Liver (tissue), 3 donors: Measurements from ENCODE around the gene OOSP2.

ENCODE experiments used
- FOXA1 ChIP-seq: IDR thresholded peaks from 2 replicates; pipeline ENCODE4 v1.6.1; 2016; ENCODE audit warnings: antibody characterized with exemption
- GABPA ChIP-seq, 2 donors: IDR thresholded peaks in 1 of 2; conservative IDR thresholded peaks in 1 of 2; 2 replicates each; pipeline ENCODE4 v1.6.1; 2016; ENCODE audit warnings: antibody characterized with exemption in 2 of 2, mild to moderate bottlenecking in 1 of 2, moderate library complexity in 1 of 2
- HNF4G ChIP-seq: IDR thresholded peaks from 2 replicates; pipeline ENCODE4 v1.6.1; 2016; ENCODE audit warnings: antibody characterized with exemption
- JUND ChIP-seq, 2 donors: IDR thresholded peaks; 2 replicates each; pipeline ENCODE4 v1.6.1; 2016; ENCODE audit warnings: antibody characterized with exemption in 2 of 2
- RAD21 ChIP-seq, 2 donors: IDR thresholded peaks; 2 replicates each; pipeline ENCODE4 v1.6.1; 2016; ENCODE audit warnings: antibody characterized with exemption in 2 of 2, mild to moderate bottlenecking in 2 of 2
- SP1 ChIP-seq: IDR thresholded peaks from 2 replicates; pipeline ENCODE4 v1.6.1; 2018; ENCODE audit warnings: antibody characterized with exemption, mild to moderate bottlenecking
- TAF1 ChIP-seq: conservative IDR thresholded peaks from 2 replicates; pipeline ENCODE4 v1.6.1; 2016; ENCODE audit warnings: antibody characterized with exemption, mild to moderate bottlenecking
- YY1 ChIP-seq: IDR thresholded peaks from 2 replicates; pipeline ENCODE4 v1.6.1; 2016; ENCODE audit warnings: antibody characterized with exemption, mild to moderate bottlenecking
- TF ChIP-seq, protein P1 (sequence below): IDR thresholded peaks from 2 replicates; pipeline ENCODE4 v1.6.1; 2016; ENCODE audit warnings: antibody characterized with exemption
- TF ChIP-seq, protein P2 (sequence below): IDR thresholded peaks from 2 replicates; pipeline ENCODE4 v1.6.1; 2016; ENCODE audit warnings: antibody characterized with exemption, mild to moderate bottlenecking
- TF ChIP-seq, protein P3 (sequence below): fragments of 150-350 bp; IDR thresholded peaks from 2 replicates; pipeline ENCODE4 v1.5.1; 2017; ENCODE audit warnings: improper control_type of control experiment, low read depth, low read length; ENCODE audit not compliant: missing input control
- TF ChIP-seq, protein P4 (sequence below): IDR thresholded peaks from 2 replicates; pipeline ENCODE4 v1.6.1; 2016; ENCODE audit warnings: antibody characterized with exemption
- TF ChIP-seq, protein P5 (sequence below): IDR thresholded peaks from 2 replicates; pipeline ENCODE4 v1.6.1; 2016; ENCODE audit warnings: antibody characterized with exemption
- donor health status: healthy.
- donor health status: healthy.

DNA sequence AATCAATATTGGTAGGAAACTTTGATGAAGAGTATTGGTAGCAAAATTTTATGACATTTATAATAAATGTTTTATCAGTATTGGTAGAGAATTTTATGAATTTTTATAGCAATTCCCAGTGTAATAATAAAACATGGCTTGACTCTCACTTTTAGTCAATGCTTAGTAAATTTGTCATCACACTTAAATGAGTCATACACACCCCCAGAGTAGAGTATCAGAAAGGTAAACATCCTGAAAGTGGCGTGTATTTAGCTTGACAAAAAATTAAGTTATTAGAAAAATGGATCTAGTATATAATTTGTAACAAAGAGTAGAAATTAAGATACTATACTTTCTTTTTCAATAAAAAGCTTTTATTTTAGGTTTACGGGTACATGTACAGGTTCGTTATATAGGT is 18.8 kb downstream of the OOSP2 start:
- TF ChIP-seq, protein P1, sequence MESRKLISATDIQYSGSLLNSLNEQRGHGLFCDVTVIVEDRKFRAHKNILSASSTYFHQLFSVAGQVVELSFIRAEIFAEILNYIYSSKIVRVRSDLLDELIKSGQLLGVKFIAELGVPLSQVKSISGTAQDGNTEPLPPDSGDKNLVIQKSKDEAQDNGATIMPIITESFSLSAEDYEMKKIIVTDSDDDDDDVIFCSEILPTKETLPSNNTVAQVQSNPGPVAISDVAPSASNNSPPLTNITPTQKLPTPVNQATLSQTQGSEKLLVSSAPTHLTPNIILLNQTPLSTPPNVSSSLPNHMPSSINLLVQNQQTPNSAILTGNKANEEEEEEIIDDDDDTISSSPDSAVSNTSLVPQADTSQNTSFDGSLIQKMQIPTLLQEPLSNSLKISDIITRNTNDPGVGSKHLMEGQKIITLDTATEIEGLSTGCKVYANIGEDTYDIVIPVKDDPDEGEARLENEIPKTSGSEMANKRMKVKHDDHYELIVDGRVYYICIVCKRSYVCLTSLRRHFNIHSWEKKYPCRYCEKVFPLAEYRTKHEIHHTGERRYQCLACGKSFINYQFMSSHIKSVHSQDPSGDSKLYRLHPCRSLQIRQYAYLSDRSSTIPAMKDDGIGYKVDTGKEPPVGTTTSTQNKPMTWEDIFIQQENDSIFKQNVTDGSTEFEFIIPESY, result no peak
- TF ChIP-seq, protein P2, sequence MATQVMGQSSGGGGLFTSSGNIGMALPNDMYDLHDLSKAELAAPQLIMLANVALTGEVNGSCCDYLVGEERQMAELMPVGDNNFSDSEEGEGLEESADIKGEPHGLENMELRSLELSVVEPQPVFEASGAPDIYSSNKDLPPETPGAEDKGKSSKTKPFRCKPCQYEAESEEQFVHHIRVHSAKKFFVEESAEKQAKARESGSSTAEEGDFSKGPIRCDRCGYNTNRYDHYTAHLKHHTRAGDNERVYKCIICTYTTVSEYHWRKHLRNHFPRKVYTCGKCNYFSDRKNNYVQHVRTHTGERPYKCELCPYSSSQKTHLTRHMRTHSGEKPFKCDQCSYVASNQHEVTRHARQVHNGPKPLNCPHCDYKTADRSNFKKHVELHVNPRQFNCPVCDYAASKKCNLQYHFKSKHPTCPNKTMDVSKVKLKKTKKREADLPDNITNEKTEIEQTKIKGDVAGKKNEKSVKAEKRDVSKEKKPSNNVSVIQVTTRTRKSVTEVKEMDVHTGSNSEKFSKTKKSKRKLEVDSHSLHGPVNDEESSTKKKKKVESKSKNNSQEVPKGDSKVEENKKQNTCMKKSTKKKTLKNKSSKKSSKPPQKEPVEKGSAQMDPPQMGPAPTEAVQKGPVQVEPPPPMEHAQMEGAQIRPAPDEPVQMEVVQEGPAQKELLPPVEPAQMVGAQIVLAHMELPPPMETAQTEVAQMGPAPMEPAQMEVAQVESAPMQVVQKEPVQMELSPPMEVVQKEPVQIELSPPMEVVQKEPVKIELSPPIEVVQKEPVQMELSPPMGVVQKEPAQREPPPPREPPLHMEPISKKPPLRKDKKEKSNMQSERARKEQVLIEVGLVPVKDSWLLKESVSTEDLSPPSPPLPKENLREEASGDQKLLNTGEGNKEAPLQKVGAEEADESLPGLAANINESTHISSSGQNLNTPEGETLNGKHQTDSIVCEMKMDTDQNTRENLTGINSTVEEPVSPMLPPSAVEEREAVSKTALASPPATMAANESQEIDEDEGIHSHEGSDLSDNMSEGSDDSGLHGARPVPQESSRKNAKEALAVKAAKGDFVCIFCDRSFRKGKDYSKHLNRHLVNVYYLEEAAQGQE, result no peak
- TF ChIP-seq RAD21 (IDR thresholded peaks at IDR 0.05), result no peak
- TF ChIP-seq, protein P3, sequence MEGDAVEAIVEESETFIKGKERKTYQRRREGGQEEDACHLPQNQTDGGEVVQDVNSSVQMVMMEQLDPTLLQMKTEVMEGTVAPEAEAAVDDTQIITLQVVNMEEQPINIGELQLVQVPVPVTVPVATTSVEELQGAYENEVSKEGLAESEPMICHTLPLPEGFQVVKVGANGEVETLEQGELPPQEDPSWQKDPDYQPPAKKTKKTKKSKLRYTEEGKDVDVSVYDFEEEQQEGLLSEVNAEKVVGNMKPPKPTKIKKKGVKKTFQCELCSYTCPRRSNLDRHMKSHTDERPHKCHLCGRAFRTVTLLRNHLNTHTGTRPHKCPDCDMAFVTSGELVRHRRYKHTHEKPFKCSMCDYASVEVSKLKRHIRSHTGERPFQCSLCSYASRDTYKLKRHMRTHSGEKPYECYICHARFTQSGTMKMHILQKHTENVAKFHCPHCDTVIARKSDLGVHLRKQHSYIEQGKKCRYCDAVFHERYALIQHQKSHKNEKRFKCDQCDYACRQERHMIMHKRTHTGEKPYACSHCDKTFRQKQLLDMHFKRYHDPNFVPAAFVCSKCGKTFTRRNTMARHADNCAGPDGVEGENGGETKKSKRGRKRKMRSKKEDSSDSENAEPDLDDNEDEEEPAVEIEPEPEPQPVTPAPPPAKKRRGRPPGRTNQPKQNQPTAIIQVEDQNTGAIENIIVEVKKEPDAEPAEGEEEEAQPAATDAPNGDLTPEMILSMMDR, result no peak
- TF ChIP-seq, protein P4, sequence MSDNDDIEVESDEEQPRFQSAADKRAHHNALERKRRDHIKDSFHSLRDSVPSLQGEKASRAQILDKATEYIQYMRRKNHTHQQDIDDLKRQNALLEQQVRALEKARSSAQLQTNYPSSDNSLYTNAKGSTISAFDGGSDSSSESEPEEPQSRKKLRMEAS, result no peak
- TF ChIP-seq SP1, result no peak
- no peak for TF ChIP-seq TAF1
- TF ChIP-seq, protein P5, sequence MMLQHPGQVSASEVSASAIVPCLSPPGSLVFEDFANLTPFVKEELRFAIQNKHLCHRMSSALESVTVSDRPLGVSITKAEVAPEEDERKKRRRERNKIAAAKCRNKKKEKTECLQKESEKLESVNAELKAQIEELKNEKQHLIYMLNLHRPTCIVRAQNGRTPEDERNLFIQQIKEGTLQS, result no peak
- TF ChIP-seq JUND (IDR thresholded peaks at IDR 0.05), result no peak
- no peak for TF ChIP-seq YY1
- no peak for TF ChIP-seq GABPA (IDR thresholded peaks at IDR 0.05 in 1 of 2, conservative IDR thresholded peaks at IDR 0.05 in 1 of 2)
- no peak for TF ChIP-seq FOXA1
- TF ChIP-seq HNF4G, result no peak
